HepG2 (cell line): ENCODE data around the gene IRF2. TPM values are rescaled to one million over a fixed set of nuclear protein-coding genes. Genes with fewer than 3 reads are reported as not detected.

Experiments
- CSRNP1 ChIP-seq: sonication (generic); formaldehyde crosslinking; IDR thresholded peaks from 2 replicates; pipeline ENCODE4 v1.8.1; 2023; ENCODE audit warnings: mild to moderate bottlenecking, missing genetic modification reagents
- DNMT1 ChIP-seq: sonication (generic); formaldehyde crosslinking; IDR thresholded peaks from 2 replicates; pipeline ENCODE4 v1.5.1; 2020; ENCODE audit warnings: mild to moderate bottlenecking, missing genetic modification reagents
- GABPB1 ChIP-seq: IDR thresholded peaks from 2 replicates; pipeline ENCODE4 v1.6.1; 2016; ENCODE audit warnings: mild to moderate bottlenecking, missing genetic modification reagents, moderate library complexity, missing compliant biosample characterization
- GATA4 ChIP-seq: sonication (generic); IDR thresholded peaks from 2 replicates; pipeline ENCODE4 v1.6.1; 2016; ENCODE audit warnings: antibody characterized with exemption, low read depth, borderline replicate concordance
- GATAD2A ChIP-seq: IDR thresholded peaks from 2 replicates; pipeline ENCODE4 v1.6.1; 2016
- KLF6 ChIP-seq: IDR thresholded peaks from 2 replicates; pipeline ENCODE4 v1.8.0; 2016; ENCODE audit warnings: missing biosample characterization, missing genetic modification reagents
- RCOR2 ChIP-seq: IDR thresholded peaks from 2 replicates; pipeline ENCODE4 v1.6.1; 2016; ENCODE audit warnings: missing biosample characterization, missing genetic modification reagents
- RERE ChIP-seq: IDR thresholded peaks from 2 replicates; pipeline ENCODE4 v1.6.1; 2016; ENCODE audit warnings: low read depth, missing genetic modification reagents, missing compliant biosample characterization
- RFX1 ChIP-seq: fragments of 450-650 bp; IDR thresholded peaks from 2 replicates; pipeline ENCODE4 v1.6.1; 2017
- SOX6 ChIP-seq, 2 experiments: fragments of 450-650 bp in 1 of 2; sonication (generic) in 1 of 2; formaldehyde crosslinking in 1 of 2; IDR thresholded peaks; 2 replicates each; pipeline versions ENCODE4 v1.4.0 to v1.6.1; 2017 to 2020; ENCODE audit warnings: antibody characterized with exemption in 1 of 2, mild to moderate bottlenecking in 1 of 2, missing genetic modification reagents in 1 of 2
- SRSF4 ChIP-seq: fragments of 200-400 bp; formaldehyde crosslinking; IDR thresholded peaks from one replicate; pipeline ENCODE4 v1.6.1; 2018; ENCODE audit warnings: mild to moderate bottlenecking, low read depth, low read length, moderate library complexity; ENCODE audit not compliant: poor library complexity, severe bottlenecking
- TERF1 ChIP-seq: sonication (generic); formaldehyde crosslinking; IDR thresholded peaks from 2 replicates; pipeline ENCODE4 v1.8.0; 2022; ENCODE audit warnings: mild to moderate bottlenecking, missing genetic modification reagents, moderate library complexity
- ZBTB37 ChIP-seq: sonication (generic); formaldehyde crosslinking; IDR thresholded peaks from 2 replicates; pipeline ENCODE4 v1.4.0; 2020; ENCODE audit warnings: mild to moderate bottlenecking, missing genetic modification reagents
- ZFY ChIP-seq: sonication (generic); formaldehyde crosslinking; IDR thresholded peaks from 2 replicates; pipeline ENCODE4 v1.4.0; 2020; ENCODE audit warnings: missing genetic modification reagents
- ZNF230 ChIP-seq: sonication (generic); formaldehyde crosslinking; IDR thresholded peaks from 2 replicates; pipeline ENCODE4 v1.4.0; 2020; ENCODE audit warnings: mild to moderate bottlenecking, missing genetic modification reagents
- ZNF367 ChIP-seq: sonication (generic); formaldehyde crosslinking; IDR thresholded peaks from 2 replicates; pipeline ENCODE4 v1.4.0; 2020; ENCODE audit warnings: missing genetic modification reagents, borderline replicate concordance
- ZNF446 ChIP-seq: sonication (generic); formaldehyde crosslinking; IDR thresholded peaks from 2 replicates; pipeline ENCODE4 v1.5.0; 2020; ENCODE audit warnings: mild to moderate bottlenecking, missing genetic modification reagents
- ZNF644 ChIP-seq: IDR thresholded peaks from 2 replicates; pipeline ENCODE4 v1.6.1; 2016; ENCODE audit warnings: low read depth
- ZNF691 ChIP-seq: sonication (generic); formaldehyde crosslinking; IDR thresholded peaks from 2 replicates; pipeline ENCODE4 v1.4.0; 2020; ENCODE audit warnings: missing genetic modification reagents, low read depth, mild to moderate bottlenecking, borderline replicate concordance
- ZNF713 ChIP-seq: sonication (generic); formaldehyde crosslinking; IDR thresholded peaks from 2 replicates; pipeline ENCODE4 v1.4.0; 2020; ENCODE audit warnings: mild to moderate bottlenecking, missing genetic modification reagents
- polyA plus RNA-seq, 8 experiments: library from polyadenylated mRNA; depleted of rRNA in 3 of 8; stranded (reverse) in 7 of 8; unstranded in 1 of 8; fragments of >200 nt; fragmentation: Illumina TruSeq in 4 of 8; extraction: Trizol in 4 of 8; gene quantifications; 2 replicates each; pipeline versions ENCODE4 v1.2.1 to v1.2.3, GENCODE V29; 2011 to 2016; ENCODE audit warnings: low read depth in 4 of 8, missing spikeins in 1 of 8, mixed read lengths in 1 of 8; ENCODE audit not compliant: insufficient read depth in 1 of 8
- total RNA-seq, 5 experiments: library from RNA; depleted of rRNA; stranded (reverse); fragments of >200 nt; fragmentation: Illumina TruSeq; extraction: Trizol; gene quantifications; 2 replicates each; pipeline ENCODE4 v1.2.3, GENCODE V29; 2016; ENCODE audit warnings: low read depth in 1 of 5

IRF2 gene
- total and polyA plus RNA-seq, 2 of the 13 experiments (the other 11 are each of a cell fraction or from before 2014, with no cell fraction given), result 15.5 to 28.8 TPM

GRCh38 chr4:184434021-184434420, 40.3 kb downstream of the IRF2 start (continued):
- TF ChIP-seq CSRNP1 (CRISPR knock-in tag), result no peak
- TF ChIP-seq ZNF446 (CRISPR knock-in tag), result no peak
- TF ChIP-seq ZBTB37 (CRISPR knock-in tag), result 0 out of 2 replicates have a peak, but pooled peaks have one; percentile 56
- TF ChIP-seq ZNF230 (CRISPR knock-in tag), result no peak
- TF ChIP-seq KLF6 (CRISPR knock-in tag), result no peak
- TF ChIP-seq GATA4, result no peak
- TF ChIP-seq SOX6 (IDR thresholded peaks at IDR 0.05), result no peak
- TF ChIP-seq SOX6 (CRISPR knock-in tag; IDR thresholded peaks at IDR 0.05), result peak; percentile 88
- no peak for TF ChIP-seq RFX1
- peak; percentile 63; the same call in 1 of the 2 replicates for TF ChIP-seq RCOR2 (CRISPR knock-in tag)
- peak; percentile 70 for TF ChIP-seq ZNF644 (CRISPR knock-in tag)
- TF ChIP-seq DNMT1 (CRISPR knock-in tag), result no peak
- 0 out of 2 replicates have a peak, but pooled peaks have one; percentile 48 for TF ChIP-seq RERE (CRISPR knock-in tag)
- no peak for TF ChIP-seq ZNF713 (CRISPR knock-in tag)
- TF ChIP-seq ZFY (CRISPR knock-in tag), result no peak
- no peak for TF ChIP-seq TERF1
- no peak for TF ChIP-seq SRSF4
- TF ChIP-seq ZNF691 (CRISPR knock-in tag), result no peak
- no peak for TF ChIP-seq ZNF367 (CRISPR knock-in tag)
- peak; percentile 84 for TF ChIP-seq GATAD2A (CRISPR knock-in tag)
- TF ChIP-seq GABPB1 (CRISPR knock-in tag), result no peak
